Measurements from ENCODE around the gene ANKRD35. TPM values are rescaled to one million over a fixed set of nuclear protein-coding genes. Genes with fewer than 3 reads are reported as not detected.

Gene ANKRD35
- total RNA-seq, 1 donor from 2014 or later: 0.16 TPM

GRCh38 chr1:145908653-145909052 lies 23.0 kb upstream of the ANKRD35 start:
- peak overlapping the region; percentile 31 for H3K9ac ChIP-seq (ENCODE audit: low read length)
- Mint-ChIP-seq H3K4me1 (ENCODE audit: low read depth, unreplicated experiment) (peaks cover 14% of the 10 kb centered on the region), H3K27ac (ENCODE audit: unreplicated experiment) (no peak overlapping the region), H3K36me3 (ENCODE audit: low read depth, unreplicated experiment) (peaks cover 7% of the 10 kb centered on the region), H3K27me3 (ENCODE audit: low read depth, unreplicated experiment) (no peaks in the 10 kb centered on the region), H3K9me3 (ENCODE audit: unreplicated experiment) (no peaks in the 10 kb centered on the region), H3K4me3 (ENCODE audit: unreplicated experiment) (no peak overlapping the region)
- DNase-seq (ENCODE audit: low read depth) (no peak), FAIRE-seq (no peak)
- no peaks in the 10 kb centered on the region for H3K9me3 ChIP-seq (ENCODE audit: insufficient read depth, low read depth, low read length)
- no peak overlapping the region for H3K4me3 ChIP-seq (ENCODE audit: insufficient read depth, low read depth, low read length)
- TF ChIP-seq EZH2 (IDR thresholded peaks at IDR 0.05; ENCODE audit: insufficient read depth, low read length) (no peak), CTCF (IDR thresholded peaks at IDR 0.05; ENCODE audit: insufficient read depth, low read depth, low read length) (no peak)
- H2AFZ ChIP-seq (ENCODE audit: low read depth, low read length): no peak overlapping the region
- no peaks in the 10 kb centered on the region for H4K20me1 ChIP-seq (ENCODE audit: insufficient read depth, low read length)
- peak overlapping the region; percentile 21 for H3K27ac ChIP-seq (ENCODE audit: low read depth, low read length)
- H3K79me2 ChIP-seq (ENCODE audit: insufficient read depth, low read length): peaks cover 4% of the 10 kb centered on the region
- H3K27me3 ChIP-seq (ENCODE audit: insufficient read depth, low read length): no peaks in the 10 kb centered on the region
- H3K4me2 ChIP-seq (ENCODE audit: low read length): peak overlapping the region; percentile 58
- H3K36me3 ChIP-seq (ENCODE audit: insufficient read depth, low read length): peaks cover 14% of the 10 kb centered on the region
- peaks cover 16% of the 10 kb centered on the region for H3K4me1 ChIP-seq (ENCODE audit: insufficient read depth, low read length)

GRCh38 chr1:145906954-145907753 lies 21.5 kb upstream of the ANKRD35 start:
- no peak overlapping the region for H3K27ac Mint-ChIP-seq (ENCODE audit: unreplicated experiment)
- no peak overlapping the region for H3K9ac ChIP-seq (ENCODE audit: low read length)
- H3K27me3 ChIP-seq (ENCODE audit: insufficient read depth, low read length): no peaks in the 10 kb centered on the region
- no peak overlapping the region for H3K4me3 ChIP-seq (ENCODE audit: insufficient read depth, low read depth, low read length)
- no peaks in the 10 kb centered on the region for H4K20me1 ChIP-seq (ENCODE audit: insufficient read depth, low read length)
- H3K9me3 Mint-ChIP-seq (ENCODE audit: unreplicated experiment): no peaks in the 10 kb centered on the region
- H3K4me1 ChIP-seq (ENCODE audit: insufficient read depth, low read length): peaks cover 16% of the 10 kb centered on the region
- peaks cover 4% of the 10 kb centered on the region for H3K79me2 ChIP-seq (ENCODE audit: insufficient read depth, low read length)
- peaks cover 14% of the 10 kb centered on the region for H3K36me3 ChIP-seq (ENCODE audit: insufficient read depth, low read length)
- FAIRE-seq (no peak), DNase-seq (ENCODE audit: low read depth) (no peak)
- no peaks in the 10 kb centered on the region for H3K27me3 Mint-ChIP-seq (ENCODE audit: low read depth, unreplicated experiment)
- H3K27ac ChIP-seq (ENCODE audit: low read depth, low read length): no peak overlapping the region
- H3K4me2 ChIP-seq (ENCODE audit: low read length): no peak overlapping the region
- H3K36me3 Mint-ChIP-seq (ENCODE audit: low read depth, unreplicated experiment): peaks cover 4% of the 10 kb centered on the region
- no peak overlapping the region for H2AFZ ChIP-seq (ENCODE audit: low read depth, low read length)
- peaks cover 14% of the 10 kb centered on the region for H3K4me1 Mint-ChIP-seq (ENCODE audit: low read depth, unreplicated experiment)
- no peaks in the 10 kb centered on the region for H3K9me3 ChIP-seq (ENCODE audit: insufficient read depth, low read depth, low read length)
- no peak overlapping the region for H3K4me3 Mint-ChIP-seq (ENCODE audit: unreplicated experiment)
- no peak for TF ChIP-seq EZH2 (IDR thresholded peaks at IDR 0.05; ENCODE audit: insufficient read depth, low read length)
- TF ChIP-seq CTCF (IDR thresholded peaks at IDR 0.05; ENCODE audit: insufficient read depth, low read depth, low read length): no peak
